ENCODE measurements around the gene WDR27.

The WDR27 gene

GRCh38 chr6:169701954-169702839, at the start of gene WDR27, which contains the start of gene C6orf120:
WDR27 (minus strand) TSS chr6:169702029; CDS start chr6:169689005, 13,024 bp downstream.
C6orf120 (plus strand) TSS chr6:169702126; CDS start chr6:169702460, 334 bp downstream.
- DNase-seq = peak; percentile 99

DNA sequence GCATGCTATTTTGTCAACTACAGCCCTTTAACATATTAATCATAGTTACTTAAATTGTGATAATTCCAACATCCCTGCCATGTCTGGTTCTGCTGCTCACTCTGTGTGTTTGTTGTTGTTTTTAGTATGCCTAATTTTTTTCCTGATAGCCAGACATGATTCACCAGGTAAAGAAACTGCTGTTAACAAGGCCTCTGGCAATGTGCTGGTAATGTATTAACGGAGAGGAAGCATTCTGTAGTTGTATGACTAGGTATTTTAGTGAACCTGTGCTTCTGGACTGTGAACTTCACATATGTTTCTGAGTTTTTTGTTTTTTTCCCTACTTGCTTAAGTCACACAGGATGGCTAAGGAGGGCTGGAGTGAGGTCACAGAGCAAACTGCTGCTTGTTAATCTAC, 44.7 kb upstream of the WDR27 start:
- DNase-seq = no peak

- DNase-seq = no peak
These were observed 43.6 kb upstream of the WDR27 start for GRCh38 chr6:169745405-169745804.

DNA sequence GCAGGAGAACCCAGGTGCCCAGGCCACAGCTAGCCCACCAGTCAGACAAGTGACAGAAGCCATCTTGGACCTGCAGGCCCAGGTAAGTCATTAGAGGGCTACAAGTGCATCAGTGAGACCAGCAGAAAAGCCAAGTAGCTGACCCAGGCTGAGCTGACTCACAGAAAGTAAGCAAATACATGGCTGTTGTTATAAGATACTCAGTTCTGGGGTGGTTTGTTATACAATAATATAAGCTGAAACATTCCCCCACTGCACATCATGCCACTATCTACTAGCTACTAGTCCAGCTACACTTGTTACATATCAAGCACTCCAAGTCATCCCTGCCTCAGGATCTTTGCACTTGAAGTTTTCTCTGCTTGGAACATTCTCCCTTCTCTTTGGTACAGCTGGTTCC, 39.5 kb upstream of the WDR27 start:
- no peak for DNase-seq

- no peak for DNase-seq
These were observed 37.2 kb upstream of the WDR27 start for GRCh38 chr6:169738976-169739529.

- peak; percentile 16 for DNase-seq
These were observed 36.6 kb upstream of the WDR27 start for GRCh38 chr6:169738204-169738975.

DNA sequence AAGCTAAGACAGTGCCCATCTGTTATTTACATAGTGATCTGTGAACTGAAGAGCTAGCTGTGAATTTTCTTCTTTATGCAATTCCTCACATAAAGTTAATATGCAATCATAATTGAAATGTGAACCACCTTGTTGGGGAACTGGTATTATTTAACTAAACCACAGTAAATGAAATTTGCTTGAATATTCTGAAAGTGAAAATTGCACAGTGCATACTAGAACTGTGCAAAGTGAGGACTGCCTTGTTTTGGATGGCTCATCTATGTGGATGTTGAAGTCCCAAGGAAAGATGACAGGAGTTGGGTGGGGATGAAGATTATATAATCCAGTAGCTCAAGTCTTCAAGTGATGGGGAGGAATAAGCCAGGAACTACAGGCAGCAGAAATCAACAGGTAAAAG, 28.1 kb upstream of the WDR27 start:
- DNase-seq = no peak

DNA sequence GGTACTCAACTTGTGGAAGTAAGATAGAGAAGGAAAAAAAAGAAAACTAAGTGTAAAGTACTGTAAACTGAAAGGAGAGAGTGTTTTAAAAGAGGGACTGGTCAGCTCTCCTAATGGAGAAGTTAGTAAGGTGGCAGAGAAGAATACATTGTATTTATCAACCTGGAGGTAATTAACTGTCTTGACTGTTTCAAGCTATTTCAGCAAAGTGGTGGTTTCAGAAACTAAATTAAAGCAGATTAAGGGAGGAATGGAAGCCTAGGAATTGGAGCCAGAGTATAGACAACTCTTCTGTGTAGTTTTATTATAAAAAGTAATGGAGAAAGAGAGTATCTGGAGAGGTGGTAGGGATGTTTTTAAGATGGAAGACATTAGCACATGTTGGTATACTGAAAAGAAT, 25.1 kb upstream of the WDR27 start:
- DNase-seq = no peak

DNA sequence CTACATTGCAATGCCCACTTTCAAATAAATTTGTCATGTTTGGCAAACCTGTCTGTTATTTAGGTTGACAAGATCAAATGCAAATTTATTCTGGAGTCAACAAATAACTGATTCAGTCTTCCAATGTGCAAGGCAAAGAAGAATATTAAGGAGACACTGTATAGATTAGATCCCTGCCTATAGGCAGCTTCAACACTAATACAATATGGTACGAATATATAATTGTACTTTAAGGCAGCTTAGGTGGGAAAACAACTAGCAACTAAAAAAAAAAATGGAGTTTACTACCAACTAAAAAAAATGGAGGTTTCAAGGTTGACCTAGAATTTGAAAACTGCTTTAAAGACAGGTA, 24.2 kb upstream of the WDR27 start:
- no peak for DNase-seq

- DNase-seq = peak; percentile 49
These were observed 23.6 kb upstream of the WDR27 start for GRCh38 chr6:169725125-169726048.

DNA sequence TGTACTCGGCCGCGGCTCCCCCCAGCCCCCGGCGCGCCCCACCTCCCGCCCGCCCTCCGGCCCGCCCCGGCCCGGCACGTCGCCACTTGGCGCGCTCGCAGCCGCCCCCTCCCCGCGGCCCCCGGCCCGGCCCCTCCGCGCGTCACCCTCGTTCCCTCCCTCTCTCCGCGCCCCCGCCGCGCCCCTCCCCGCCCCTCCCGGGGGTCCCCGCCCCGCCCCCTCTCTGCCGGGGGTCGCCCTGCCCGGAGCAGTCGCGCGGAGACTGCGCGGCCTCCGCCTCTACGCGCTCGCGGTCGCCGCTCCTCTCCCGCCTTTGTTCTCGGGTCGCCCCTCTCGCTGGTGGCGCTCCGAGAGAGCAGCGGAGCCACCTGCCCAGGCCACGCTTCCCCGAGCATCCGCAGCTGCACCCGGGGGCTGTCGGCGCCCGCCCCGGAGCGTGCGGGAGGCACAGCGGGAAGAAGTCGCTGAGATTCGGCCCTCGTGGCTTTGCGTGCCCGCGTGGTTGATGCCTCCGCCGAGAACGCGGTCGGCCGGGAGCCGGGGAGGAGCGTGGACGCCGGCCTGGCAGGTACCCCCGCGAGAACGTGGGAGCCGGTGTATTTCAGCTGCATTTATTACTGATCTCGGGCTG, 22.8 kb upstream of the WDR27 start, which contains the start of gene PHF10:
PHF10 (minus strand) TSS at position 7 of the 631 bp plus-strand sequence. CDS start 569 bp downstream, outside the sequence.
- DNase-seq = peak; percentile 68

GRCh38 chr6:169723991-169724493, 22.2 kb upstream of the WDR27 start:
- peak; percentile 40 for DNase-seq

DNA sequence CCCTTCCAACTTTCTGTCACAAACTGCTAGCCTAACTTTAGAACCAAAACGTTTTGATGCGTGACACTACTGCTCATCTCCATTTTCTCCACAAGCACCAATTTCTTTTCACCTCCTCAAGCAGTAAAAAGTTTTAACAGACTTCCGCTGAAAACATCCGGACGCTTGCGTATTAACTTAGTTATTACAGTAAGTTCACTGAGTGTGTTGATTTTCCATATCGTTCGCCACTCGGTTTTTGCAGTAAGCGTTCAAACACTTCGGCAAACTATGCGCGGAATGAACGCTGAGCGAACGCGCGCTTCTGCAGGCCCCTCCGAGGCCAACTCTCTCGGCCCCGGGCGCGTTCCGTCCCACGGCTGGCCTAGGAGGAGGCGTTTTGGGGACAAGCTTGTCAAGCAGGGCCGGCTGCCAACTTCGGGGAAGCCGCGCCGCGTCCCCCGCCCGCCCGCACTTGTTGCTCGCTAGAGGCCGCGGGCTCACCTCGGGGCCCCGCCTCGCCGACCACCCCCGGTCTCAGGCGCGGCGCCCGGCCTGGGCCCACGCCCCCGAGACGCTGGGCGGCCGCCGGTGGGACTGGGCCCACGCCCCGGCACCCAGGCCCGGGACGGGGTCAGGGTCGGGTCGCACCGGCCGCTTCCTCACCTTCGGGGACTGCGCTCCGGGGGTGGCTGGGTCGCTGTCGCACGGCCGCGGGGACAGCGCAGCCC, 21.5 kb upstream of the WDR27 start:
- peak; percentile 72 for DNase-seq

DNA sequence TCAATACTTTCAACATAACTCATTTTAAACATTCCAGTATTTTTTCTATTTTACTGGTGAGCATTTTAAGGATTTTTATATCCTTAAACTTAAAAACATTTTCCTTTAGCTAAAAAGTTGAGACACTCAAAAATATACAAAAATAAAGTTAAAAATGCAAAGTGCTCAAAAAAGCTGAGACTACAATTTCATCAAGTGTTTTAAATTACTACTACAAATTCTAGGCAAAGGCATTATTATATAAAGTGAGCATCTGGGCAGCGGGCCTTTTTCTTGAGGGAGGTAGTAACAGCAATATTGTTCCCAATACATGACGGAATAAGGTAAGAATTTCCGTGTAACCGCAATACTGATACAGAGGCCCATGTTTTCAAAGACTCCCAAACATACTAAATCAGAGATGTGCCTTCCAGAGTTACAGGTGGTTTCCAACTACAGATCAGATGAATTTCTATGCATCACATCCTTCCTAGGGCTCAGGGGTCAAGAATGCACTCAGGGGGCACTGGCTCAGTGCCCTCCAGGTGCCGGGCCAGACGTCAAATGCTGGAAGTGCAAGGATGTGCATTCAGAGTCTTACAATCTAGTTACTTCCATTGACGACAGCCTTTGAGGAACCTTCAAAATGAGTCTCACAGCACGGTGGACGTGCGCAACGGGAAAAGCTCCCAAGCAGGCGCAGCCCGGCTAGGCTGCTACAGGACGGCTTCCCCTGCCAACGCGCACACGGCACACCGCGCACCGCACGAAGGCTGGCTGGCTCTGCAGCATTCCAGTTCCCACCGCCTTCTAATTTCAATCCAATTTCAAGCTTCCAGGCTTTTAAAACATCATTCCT, 20.8 kb upstream of the WDR27 start:
- peak; percentile 60 for DNase-seq

DNA sequence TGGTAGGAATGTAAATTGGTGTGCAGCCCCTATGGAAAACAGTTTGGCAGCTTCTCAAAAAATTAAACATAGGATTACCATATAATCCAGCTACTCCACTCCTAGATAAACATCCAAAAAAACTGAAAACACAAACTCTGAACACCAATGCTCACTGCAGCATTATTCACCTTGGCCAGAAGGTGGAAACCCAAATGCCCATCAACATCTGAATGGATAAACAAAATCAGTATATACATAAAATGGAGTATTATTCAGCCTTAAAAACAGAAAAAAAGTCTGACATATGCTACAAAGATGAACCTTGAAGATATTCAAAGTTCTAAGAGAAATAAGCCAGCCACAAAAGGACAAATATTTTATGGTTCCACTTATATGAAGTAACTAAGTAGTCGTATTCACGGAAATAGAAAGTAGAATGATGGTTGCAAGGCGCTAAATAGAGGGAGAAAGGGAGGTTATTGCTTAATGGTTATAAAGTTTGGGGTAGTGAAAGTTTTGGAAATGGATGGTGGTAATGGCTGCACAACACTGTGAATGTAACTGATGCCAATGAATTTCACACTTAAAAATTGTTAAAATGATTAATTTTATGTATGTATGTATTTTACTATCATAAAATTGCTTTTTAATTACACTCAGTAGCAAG, 18.5 kb upstream of the WDR27 start:
- no peak for DNase-seq

- no peak for DNase-seq
These were observed 17.3 kb upstream of the WDR27 start for GRCh38 chr6:169719117-169719516.

DNA sequence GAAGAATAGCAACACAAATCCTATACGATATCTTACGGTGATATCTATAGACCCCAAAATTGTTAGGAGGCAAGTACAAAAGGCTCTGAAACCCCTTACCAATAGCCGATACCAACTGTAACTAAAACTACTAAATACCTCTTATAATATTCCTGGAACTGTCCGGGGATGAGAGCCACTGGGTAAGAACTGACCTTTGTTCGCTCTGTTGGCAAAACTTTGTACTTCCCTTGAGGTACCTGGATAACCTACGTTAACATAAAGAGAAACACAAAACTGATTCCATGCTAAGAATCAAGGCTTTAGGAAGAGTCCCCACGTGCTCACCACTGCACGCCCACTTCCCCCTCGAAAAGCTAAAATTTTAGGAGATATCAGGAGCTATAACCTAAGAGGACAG, 12.8 kb upstream of the WDR27 start:
- DNase-seq = no peak

DNA sequence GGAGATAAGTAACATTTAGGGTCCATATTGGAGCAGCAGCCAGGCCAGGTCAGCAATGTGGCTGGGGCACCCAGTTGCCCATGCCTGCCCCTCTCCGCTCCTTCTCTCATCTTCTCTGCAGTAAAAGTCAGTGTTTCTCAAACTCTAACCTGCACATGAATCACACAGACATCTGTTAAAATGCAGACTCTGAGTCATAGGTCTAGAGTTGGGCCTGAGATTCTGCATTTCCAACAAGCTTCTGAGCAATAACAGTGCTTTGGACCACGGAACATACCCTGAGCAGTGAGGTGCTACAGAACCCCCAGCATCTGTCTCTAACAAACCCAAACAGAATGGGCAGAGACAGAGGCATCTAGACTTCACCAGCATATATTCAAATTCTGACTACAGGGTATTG, 12.3 kb upstream of the WDR27 start:
- no peak for DNase-seq

GRCh38 chr6:169710009-169710408, 8.2 kb upstream of the WDR27 start:
- no peak for DNase-seq

GRCh38 chr6:169709293-169709692, 7.5 kb upstream of the WDR27 start:
- DNase-seq = no peak

Measured in activated CD4-positive, alpha-beta T cell treated with anti-CD3 and anti-CD28 coated beads for 48 hours (primary cell).